Activated CD8-positive, alpha-beta memory T cell treated with anti-CD3 and anti-CD28 coated beads, Interleukin-2, amount 50 U/mL, for 4 hours (primary cell): Measurements from ENCODE around the gene FSD1.
A peak's percentile ranks its signal among the peaks of the same experiment; 100 is the strongest.

Source experiments
- DNase-seq: peaks from one replicate; pipeline ENCODE4 v3.0.0-alpha.2; 2020

FSD1 gene

GRCh38 chr19:4320419-4320818 is 16.0 kb downstream of the FSD1 start:
- no peak for DNase-seq

DNA sequence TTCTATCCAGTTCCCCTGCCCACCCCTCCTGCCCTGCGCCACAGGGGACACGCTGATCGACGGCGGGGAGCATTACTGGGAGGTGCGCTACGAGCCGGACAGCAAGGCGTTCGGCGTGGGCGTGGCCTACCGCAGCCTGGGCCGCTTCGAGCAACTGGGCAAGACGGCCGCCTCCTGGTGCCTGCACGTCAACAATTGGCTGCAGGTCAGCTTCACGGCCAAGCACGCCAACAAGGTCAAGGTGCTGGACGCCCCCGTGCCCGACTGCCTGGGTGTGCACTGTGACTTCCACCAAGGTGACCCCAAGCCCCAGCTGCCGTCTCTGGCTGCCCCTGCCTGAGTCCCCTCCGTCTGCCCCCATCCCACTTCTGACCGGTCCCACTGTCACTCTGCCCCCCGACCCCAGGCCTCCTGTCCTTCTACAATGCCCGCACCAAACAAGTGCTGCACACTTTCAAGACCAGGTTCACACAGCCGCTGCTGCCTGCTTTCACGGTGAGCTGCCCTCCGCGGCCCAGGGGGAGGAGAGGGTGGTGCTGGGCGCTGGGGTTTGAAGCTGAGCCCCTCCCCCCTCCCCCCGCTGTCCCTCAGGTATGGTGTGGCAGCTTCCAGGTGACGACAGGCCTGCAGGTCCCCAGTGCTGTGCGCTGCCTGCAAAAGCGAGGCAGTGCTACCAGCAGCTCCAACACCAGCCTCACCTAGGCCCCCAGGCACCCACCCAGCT is 18.7 kb downstream of the FSD1 start:
- DNase-seq = no peak

- DNase-seq = no peak
Observed at GRCh38 chr19:4323692-4324091, 19.3 kb downstream of the FSD1 start.

- DNase-seq = no peak
Observed at GRCh38 chr19:4324228-4324627, 19.8 kb downstream of the FSD1 start.

DNA sequence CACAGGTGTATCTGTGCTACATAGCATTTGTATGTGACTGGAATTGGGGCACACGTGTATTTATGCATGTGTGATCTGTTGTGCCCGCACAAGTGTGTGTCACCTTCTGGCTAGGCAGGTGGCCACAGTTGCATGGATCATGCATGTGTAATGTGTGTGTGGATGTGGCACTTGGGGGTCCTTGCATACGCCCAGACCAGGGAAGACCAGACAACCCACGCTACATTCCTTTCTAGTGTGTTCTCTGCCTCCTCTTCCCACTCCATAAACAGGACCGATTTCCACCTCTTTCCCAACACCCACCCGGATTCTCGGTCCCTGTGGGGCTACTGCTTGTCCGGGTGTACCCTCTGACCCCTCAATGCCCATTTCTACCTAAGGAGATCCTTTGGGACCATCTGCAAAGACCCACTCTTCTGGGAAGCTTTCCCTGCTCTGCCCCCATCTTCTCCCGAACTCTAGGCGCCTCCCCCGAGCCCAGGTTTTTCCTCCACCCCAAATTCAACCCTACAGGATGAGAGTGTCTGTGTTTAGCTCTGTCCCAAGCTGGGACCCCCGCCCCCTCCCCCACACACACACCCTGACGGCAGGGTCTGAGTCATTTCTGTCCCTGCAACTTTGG is 21.9 kb downstream of the FSD1 start:
- no peak for DNase-seq

- DNase-seq = peak; percentile 48
Observed at GRCh38 chr19:4326837-4327251, 22.4 kb downstream of the FSD1 start.

DNA sequence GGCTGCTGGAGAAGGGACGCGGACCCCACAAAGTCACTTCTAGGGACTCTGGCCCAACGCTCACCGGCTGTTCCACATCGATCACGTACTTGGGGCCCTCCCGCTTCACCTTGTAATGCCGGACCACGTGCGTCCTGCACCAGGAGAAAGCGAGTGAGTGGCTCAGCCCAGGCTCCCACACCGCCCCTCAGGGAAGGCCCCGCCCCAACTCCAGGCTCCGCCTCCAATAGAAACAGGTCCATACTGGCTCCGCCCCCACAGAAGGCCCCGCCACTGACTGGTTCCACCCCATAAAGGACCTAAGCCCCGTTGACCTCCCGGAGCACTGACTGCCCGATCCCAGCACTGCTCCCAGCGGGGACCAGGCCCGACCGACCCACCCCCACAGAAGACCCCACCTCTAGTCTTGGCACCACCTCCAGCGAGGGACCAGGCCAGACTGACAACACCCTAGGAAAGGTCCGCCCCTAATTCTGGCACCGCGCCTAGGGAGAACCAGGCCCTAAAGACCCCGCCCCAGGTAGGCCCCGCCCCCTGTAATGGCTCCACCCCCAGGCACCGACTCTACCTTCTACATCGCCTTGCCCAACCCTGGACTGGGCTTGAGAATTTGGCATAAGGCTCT is 23.0 kb downstream of the FSD1 start:
- peak; percentile 72 for DNase-seq

DNA sequence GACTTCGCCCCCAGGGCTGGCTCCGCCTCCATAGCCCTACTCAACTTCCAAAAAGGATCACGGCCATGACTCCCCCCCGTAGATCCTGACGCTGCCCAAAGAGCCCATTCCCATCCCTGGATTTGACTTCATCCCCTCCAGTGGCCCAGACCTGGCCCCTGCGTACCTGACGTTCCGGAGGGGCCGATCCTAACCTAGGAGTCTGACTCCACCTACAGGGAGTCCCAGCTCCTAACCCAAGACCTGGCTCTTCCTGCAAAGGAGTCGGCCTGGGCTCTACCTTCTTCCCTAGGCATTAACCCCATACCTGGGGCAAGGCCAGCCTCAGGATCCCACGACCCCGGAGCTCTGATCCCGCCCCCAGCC is 23.5 kb downstream of the FSD1 start:
- no peak for DNase-seq

- DNase-seq = peak; percentile 97
Observed at GRCh38 chr19:4328243-4328990, 24.0 kb downstream of the FSD1 start.

DNA sequence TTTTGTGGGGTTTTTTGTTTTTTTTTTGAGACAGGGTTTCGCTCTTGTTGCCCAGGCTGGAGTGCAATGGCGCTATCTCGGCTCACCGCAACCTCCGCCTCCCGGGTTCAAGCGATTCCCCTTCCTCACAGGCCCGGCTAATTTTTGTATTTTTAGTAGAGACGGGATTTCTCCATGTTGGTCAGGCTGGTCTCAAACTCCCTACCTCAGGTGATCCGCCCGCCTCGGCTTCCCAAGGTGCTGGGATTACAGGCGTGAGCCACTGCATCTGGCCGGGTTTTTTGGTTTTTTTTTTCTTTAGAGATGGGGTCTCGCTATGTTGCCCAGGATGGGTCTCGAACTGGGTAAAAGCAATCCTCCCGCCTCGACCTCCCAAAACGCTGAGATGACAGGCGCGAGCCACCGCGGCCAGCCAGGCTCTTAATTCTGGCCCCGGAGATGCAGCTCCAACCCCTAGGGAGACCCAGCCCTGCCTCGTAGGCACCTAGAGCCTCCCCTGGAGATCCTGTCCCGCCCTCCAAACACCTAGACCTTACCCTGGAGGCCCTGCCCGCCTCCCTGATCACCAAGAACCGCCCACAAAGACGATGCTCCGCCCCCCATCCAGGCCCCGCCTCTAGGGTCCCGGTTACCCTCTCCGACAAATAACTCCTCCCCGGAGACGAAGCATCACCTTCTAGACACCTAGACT is 24.7 kb downstream of the FSD1 start:
- DNase-seq = peak; percentile 54

GRCh38 chr19:4329858-4330257 is 25.5 kb downstream of the FSD1 start:
- DNase-seq = no peak

DNA sequence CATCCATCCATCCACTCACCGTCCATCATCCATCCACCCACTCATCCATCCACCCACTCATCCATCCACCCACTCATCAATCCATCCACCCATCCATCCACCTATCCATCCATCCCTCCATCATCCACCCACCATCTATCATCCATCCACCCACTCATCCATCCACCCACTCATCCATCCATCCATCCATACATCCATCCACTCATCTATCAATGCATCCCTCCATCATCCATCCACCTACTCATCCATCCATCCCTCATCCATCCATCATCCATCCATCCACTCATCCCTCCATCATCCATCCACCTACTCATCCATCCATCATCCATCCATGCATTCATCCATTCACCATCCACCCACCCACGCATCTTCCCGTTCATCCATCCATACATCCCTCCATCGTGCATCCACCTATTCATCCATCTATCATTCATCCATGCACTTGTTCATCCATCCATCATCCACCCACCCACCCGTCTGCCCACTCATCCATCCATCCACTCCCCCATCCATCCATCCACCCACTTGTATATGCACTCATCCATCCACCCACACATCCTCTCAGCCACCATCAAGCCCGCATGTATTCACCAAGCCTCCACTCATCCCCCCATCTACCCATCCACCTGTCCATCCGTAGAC is 30.7 kb downstream of the FSD1 start:
- DNase-seq = no peak

GRCh38 chr19:4337906-4338440 is 33.6 kb downstream of the FSD1 start:
- no peak for DNase-seq

- DNase-seq = no peak
Observed at GRCh38 chr19:4338441-4339355, 34.3 kb downstream of the FSD1 start, which contains the start of gene STAP2. Gene STAP2 (minus strand): TSS chr19:4338827. CDS start chr19:4338753, 74 bp downstream.

- DNase-seq = no peak
Observed at GRCh38 chr19:4342314-4342614, 37.9 kb downstream of the FSD1 start.

- DNase-seq = peak; percentile 80
Observed at GRCh38 chr19:4342615-4343369, 38.4 kb downstream of the FSD1 start.

DNA sequence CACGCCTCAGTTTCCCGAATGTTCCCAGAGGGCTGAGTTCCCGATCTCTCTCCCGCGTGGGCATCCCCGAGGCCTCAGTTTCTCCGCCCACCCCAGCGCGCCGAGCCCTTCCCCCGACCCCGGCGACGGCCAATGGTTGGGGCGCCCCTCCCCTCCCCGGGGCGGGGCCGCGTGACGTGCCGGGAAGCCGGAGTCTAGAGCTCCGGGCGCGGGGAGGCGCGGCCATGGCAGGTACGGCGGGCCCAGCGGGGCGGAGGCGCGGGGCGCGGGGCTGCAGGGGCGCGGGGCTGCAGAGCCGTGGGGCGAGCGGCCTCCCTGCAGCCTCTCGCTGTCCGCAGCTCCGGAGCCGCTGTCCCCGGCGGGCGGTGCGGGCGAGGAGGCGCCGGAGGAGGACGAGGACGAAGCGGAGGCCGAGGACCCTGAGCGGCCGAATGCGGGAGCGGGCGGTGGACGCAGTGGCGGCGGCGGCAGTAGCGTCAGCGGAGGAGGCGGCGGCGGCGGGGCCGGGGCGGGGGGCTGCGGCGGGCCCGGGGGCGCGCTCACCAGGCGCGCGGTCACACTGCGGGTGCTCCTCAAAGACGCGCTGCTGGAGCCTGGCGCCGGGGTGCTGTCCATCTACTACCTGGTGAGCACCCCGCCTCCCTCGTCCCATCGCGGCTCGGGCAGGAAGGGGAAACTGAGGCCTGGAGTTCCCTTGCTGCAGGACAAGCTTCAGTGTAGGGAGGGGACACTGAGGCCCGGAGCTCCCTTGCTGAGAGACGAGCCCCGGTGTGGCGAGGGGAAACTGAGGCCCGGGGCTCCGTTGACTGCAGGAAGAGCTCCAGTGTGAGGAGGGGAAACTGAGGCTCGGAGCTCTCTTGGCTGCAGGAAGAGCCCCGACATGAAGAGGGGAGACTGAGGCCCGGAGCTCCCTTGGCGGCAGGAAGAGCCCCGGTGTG is 39.2 kb downstream of the FSD1 start, which contains the start of gene MPND:
MPND (plus strand) TSS at position 193 of the 938 bp plus-strand sequence; CDS start at position 225, 32 bp downstream.
- DNase-seq = peak; percentile 94

DNA sequence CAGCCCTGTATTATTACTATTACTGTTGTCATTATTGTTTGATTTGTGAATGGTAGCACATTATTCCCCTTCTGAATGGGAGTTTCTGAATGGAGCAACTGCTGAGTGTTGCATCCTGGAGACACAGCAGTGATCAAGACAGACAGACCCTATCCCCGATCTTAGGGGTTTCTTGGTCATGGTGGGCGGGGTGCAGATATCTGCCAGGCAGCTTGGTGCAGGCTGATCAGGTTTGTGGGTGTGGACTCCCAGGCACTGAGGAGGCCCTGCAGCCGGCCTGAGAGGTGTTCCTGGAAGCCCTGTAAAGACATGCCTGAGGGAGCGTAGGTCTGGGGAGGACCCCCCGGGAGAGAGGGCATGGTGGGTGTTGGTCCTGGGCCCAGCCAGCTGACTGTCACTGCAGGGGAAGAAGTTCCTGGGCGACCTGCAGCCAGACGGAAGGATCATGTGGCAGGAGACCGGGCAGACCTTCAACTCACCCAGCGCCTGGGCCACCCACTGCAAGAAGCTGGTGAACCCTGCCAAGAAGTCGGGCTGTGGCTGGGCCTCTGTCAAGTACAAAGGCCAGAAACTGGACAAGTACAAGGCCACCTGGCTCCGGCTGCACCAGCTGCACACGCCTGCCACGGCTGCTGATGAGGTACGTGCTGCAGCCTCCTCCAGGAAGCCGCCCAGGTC is 41.1 kb downstream of the FSD1 start:
- DNase-seq = no peak

- DNase-seq = no peak
Observed at GRCh38 chr19:4346020-4346383, 41.6 kb downstream of the FSD1 start.
